HL-60 (cell line): ENCODE data around the gene LONRF3.
A peak's percentile ranks its signal among the peaks of the same experiment; 100 is the strongest.

ENCODE experiments used
- DNase-seq, 2 experiments: peaks; one replicate each; pipeline ENCODE4 v3.0.0-alpha.2; 2010 to 2020; ENCODE audit warnings: low read depth in 1 of 2, low spot score in 1 of 2
- H3K27ac ChIP-seq: fragments of 250-450 bp; sonication (Bioruptor Pico); replicated peaks from 2 replicates; pipeline ENCODE4 v1.5.1; 2020; ENCODE audit warnings: mild to moderate bottlenecking, moderate library complexity
- H3K27me3 ChIP-seq: fragments of 250-450 bp; sonication (Bioruptor Pico); 2 replicates; pipeline ENCODE4 v1.5.1; 2021; ENCODE audit warnings: mild to moderate bottlenecking, moderate library complexity; ENCODE audit not compliant: insufficient read depth, poor library complexity, severe bottlenecking
- H3K4me3 ChIP-seq: replicated peaks from 2 replicates; pipeline ENCODE4 v1.5.1; 2011; ENCODE audit warnings: mild to moderate bottlenecking, control low read depth, low read length; ENCODE audit not compliant: insufficient read depth
- CTCF ChIP-seq: IDR thresholded peaks from one replicate; pipeline ENCODE4 v1.5.1; 2011; ENCODE audit warnings: low read length, control low read depth, inconsistent platforms; ENCODE audit not compliant: insufficient read depth
- GABPA ChIP-seq: IDR thresholded peaks from 2 replicates; pipeline ENCODE4 v1.6.1; 2012; ENCODE audit warnings: low read depth
- POLR2AphosphoS5 ChIP-seq: IDR thresholded peaks from 2 replicates; pipeline ENCODE4 v1.6.1; 2012; ENCODE audit warnings: low read depth
- REST ChIP-seq: IDR thresholded peaks from 2 replicates; pipeline ENCODE4 v1.6.1; 2012; ENCODE audit warnings: low read depth; ENCODE audit not compliant: insufficient replicate concordance
- SPI1 ChIP-seq: IDR thresholded peaks from 2 replicates; pipeline ENCODE4 v1.6.1; 2012; ENCODE audit warnings: low read depth, mild to moderate bottlenecking, borderline replicate concordance
- long read RNA-seq: library from polyadenylated mRNA; unstranded; transcript quantifications from one replicate; pipeline ENCODE4 v2.0.0, GENCODE V29; 2020

The LONRF3 gene
- long read RNA-seq, partial matches to known transcripts: 1 of 11 reads
- long read RNA-seq, other reads (novel, unspliced or antisense): 2 of 11 reads

DNA sequence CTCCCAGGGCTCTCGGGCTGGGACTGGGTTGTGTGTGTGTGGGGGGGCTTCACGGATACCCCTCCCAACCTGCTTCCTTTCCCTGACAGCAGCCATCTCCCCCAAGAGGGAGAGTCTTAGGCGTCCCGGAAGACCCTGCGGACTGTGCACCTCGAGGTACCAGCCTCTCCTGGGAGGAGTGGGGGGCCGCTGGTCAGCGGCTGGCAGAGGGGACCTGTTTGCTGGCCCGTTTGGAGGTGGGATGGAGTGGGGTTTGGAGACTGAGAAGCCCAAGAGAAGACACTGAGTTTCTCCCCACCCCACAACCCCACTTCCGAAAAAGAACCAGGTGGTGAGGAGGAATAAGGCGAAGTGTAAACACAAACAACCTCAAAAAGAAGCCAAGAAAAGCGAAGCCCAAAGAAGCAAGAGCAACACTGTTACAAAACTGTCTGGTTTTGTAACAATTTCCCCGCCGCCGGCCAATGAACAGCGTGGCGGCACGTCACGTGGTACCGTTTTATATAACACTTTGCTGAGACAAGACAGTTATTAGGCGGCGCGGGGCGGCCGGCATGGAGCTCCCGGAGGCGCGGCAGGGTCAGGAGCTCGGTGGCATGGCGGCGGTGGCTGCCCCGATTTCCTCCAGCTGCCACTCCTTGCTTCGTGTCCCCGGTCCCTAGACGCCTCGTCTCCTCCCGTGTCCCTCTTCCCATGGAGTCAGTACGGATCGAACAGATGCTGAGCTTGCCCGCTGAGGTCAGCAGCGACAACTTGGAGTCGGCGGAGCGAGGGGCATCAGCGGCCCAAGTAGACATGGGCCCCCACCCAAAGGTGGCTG is at the start of gene LONRF3:
LONRF3 (plus strand) TSS at position 531 of the 820 bp plus-strand sequence; CDS start at position 694, 163 bp downstream.
- Histone ChIP-seq H3K4me3 (peak within 1 kb of the TSS; percentile 61), H3K27ac (peak within 1 kb of the TSS; percentile 87), H3K27me3 (peaks cover 7% of the 10 kb centered on the region)
- peak; percentile 53 to 85 for DNase-seq
- TF ChIP-seq POLR2AphosphoS5: peak; percentile 89
- TF ChIP-seq CTCF: no peak
- TF ChIP-seq REST: no peak
- TF ChIP-seq GABPA: no peak
- no peak for TF ChIP-seq SPI1

DNA sequence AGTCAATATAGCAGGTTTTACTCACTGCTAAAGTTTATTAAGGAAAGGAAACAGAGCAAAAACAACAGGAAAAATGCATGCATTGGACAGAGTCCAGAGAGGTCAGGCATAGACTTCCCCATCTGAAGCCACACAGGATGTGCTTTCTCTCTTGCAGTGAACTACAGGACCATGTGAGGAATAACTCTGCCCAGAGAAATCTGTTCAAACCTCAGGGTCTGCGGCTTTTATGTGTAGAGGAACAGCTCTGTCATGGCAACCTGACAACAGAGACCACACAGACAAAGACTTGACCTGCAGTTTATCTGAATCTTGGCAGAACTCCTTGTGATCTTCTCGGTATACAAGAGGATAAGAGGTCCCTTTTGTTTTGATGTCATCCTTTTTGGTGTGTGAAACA is 46.3 kb upstream of the LONRF3 start:
- DNase-seq: no peak
- H3K27ac ChIP-seq: no peak overlapping the region
- no peaks in the 10 kb centered on the region for H3K27me3 ChIP-seq
- no peak for TF ChIP-seq GABPA
- H3K4me3 ChIP-seq: no peak overlapping the region

- no peak for DNase-seq
- Histone ChIP-seq H3K27ac (no peak overlapping the region), H3K4me3 (no peak overlapping the region), H3K27me3 (no peaks in the 10 kb centered on the region)
- TF ChIP-seq POLR2AphosphoS5: no peak
- no peak for TF ChIP-seq SPI1
- TF ChIP-seq CTCF: no peak
- TF ChIP-seq GABPA: no peak
- TF ChIP-seq REST: no peak
Observed at GRCh38 chrX:118935352-118935751, 39.1 kb upstream of the LONRF3 start.

DNA sequence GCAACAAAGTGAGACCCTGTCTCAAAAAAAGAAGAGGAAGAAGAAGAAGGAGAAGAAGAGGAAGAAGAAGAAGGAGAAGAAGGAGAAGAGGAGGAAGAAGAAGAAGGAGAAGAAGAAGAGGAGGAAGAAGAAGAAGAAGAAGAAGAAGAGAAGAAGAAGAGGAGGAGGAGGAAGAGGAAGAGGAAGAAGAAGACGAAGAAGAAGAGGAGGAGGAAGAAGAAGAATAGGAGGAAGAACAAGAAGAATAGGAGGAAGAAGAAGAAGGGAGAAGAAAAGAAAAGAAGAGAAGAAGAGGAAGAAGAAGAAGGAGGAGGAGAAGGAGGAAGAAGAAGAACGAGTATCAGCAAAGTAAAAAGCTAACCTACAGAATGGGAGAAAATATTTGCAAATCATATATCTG is 33.3 kb upstream of the LONRF3 start:
- H3K27me3 ChIP-seq: no peaks in the 10 kb centered on the region
- TF ChIP-seq CTCF (no peak), SPI1 (no peak), REST (no peak), GABPA (no peak)
- H3K27ac ChIP-seq: no peak overlapping the region
- no peak overlapping the region for H3K4me3 ChIP-seq
- DNase-seq: no peak
